Fibroblast of pulmonary artery (primary cell): ENCODE results near the gene USP7.
A peak's percentile ranks its signal among the peaks of the same experiment; 100 is the strongest.

Experiments
- DNase-seq: peaks from one replicate; pipeline ENCODE4 v3.0.0-alpha.2; 2010; ENCODE audit warnings: low read depth
- H3K4me3 ChIP-seq: replicated peaks from 2 replicates; pipeline ENCODE4 v1.5.1; 2011; ENCODE audit warnings: low read depth, mild to moderate bottlenecking, control low read depth, low read length, moderate library complexity
- CTCF ChIP-seq: IDR thresholded peaks from 2 replicates; pipeline ENCODE4 v1.5.1; 2011; ENCODE audit warnings: mild to moderate bottlenecking, control low read depth, low read length, inconsistent platforms; ENCODE audit errors: missing control alignments

Gene USP7

GRCh38 chr16:8952281-8952751 lies 11.4 kb downstream of the USP7 start:
- no peak for TF ChIP-seq CTCF
- no peak overlapping the region for H3K4me3 ChIP-seq
- no peak for DNase-seq

- no peak for DNase-seq
- no peak overlapping the region for H3K4me3 ChIP-seq
- no peak for TF ChIP-seq CTCF
Measured at GRCh38 chr16:8951447-8952280, 12.0 kb downstream of the USP7 start.

- DNase-seq, result peak; percentile 82
- no peak for TF ChIP-seq CTCF
- H3K4me3 ChIP-seq, result no peak overlapping the region
Measured at GRCh38 chr16:8950580-8951077, 13.1 kb downstream of the USP7 start.

GRCh38 chr16:8949536-8950418 lies 13.9 kb downstream of the USP7 start:
- no peak overlapping the region for H3K4me3 ChIP-seq
- no peak for DNase-seq
- TF ChIP-seq CTCF, result no peak

- no peak for TF ChIP-seq CTCF
- no peak overlapping the region for H3K4me3 ChIP-seq
- DNase-seq, result no peak
Measured at GRCh38 chr16:8948831-8949230, 14.9 kb downstream of the USP7 start.

- H3K4me3 ChIP-seq, result no peak overlapping the region
- TF ChIP-seq CTCF, result no peak
- DNase-seq, result no peak
Measured at GRCh38 chr16:8948069-8948593, 15.6 kb downstream of the USP7 start.
